HepG2 (cell line): ENCODE results near the gene BMERB1. TPM values are rescaled to one million over a fixed set of nuclear protein-coding genes. Genes with fewer than 3 reads are reported as not detected.

Experiments
- ATAC-seq: fragments of 200-7000 bp; cut with Tn5 transposase; 3 replicates; pipeline ENCODE4 v1.9.1; 2020; ENCODE audit warnings: mild to moderate bottlenecking, moderate library complexity
- BruUV-seq: library from RNA; stranded (reverse); fragments of 400-500 nt; replicated peaks from 2 replicates; lab custom pipeline; 2021; lab: Mats Ljungman, UMichigan
- CTCF ChIA-PET: fragments of 300-600 bp; formaldehyde crosslinking; extraction: SDS; loops from one replicate; lab custom pipeline; 2021; ENCODE audit warnings: low total read pairs, inconsistent platforms, low intra/inter-chr PET ratio; lab: Yijun Ruan, JAX
- POLR2A ChIA-PET: fragments of 350-600 bp; sonication (Branson Sonifier 250); formaldehyde crosslinking; loops from one replicate; lab custom pipeline; 2020; ENCODE audit warnings: antibody characterized with exemption, inconsistent platforms; lab: Yijun Ruan, JAX
- DNase-seq: peaks from one replicate; pipeline ENCODE4 v3.0.0-alpha.2; 2015; ENCODE audit warnings: low spot score
- FAIRE-seq: peaks from 3 replicates; lab custom pipeline; 2011; peaks lifted over from hg19 to GRCh38; lab: Jason Lieb, UNC
- H2AFZ ChIP-seq: one replicate; pipeline ENCODE4 v1.6.1; 2011; ENCODE audit warnings: low read length, inconsistent platforms
- H3K27ac ChIP-seq: fragments of 300-600 bp; 3 replicates; pipeline ENCODE4 v1.8.0; 2011; ENCODE audit warnings: mixed run types, mild to moderate bottlenecking, mixed read lengths, low read length, inconsistent platforms; ENCODE audit not compliant: insufficient read depth; ENCODE audit errors: extremely low read length
- H3K27me3 ChIP-seq, 2 experiments: fragments of 200-600 bp in 1 of 2; 2 replicates in 1 of 2; 3 replicates in 1 of 2; pipeline versions ENCODE4 v1.6.0 to v1.8.0; 2011; ENCODE audit warnings: low read length in 2 of 2, mild to moderate bottlenecking in 2 of 2, moderate library complexity in 2 of 2, inconsistent platforms in 1 of 2; ENCODE audit not compliant: insufficient read depth in 2 of 2, control insufficient read depth in 1 of 2
- H3K36me3 ChIP-seq, 2 experiments: fragments of 200-600 bp in 1 of 2; replicated peaks in 1 of 2; 2 replicates in 1 of 2; 3 replicates in 1 of 2; pipeline versions ENCODE4 v1.5.1 to v1.8.0; 2011; ENCODE audit warnings: low read length in 2 of 2, inconsistent platforms in 1 of 2; ENCODE audit not compliant: insufficient read depth in 2 of 2, control insufficient read depth in 1 of 2
- H3K4me1 ChIP-seq: 2 replicates; pipeline ENCODE4 v1.5.1; 2012; ENCODE audit warnings: low read length, inconsistent platforms; ENCODE audit not compliant: insufficient read depth
- H3K4me2 ChIP-seq: 2 replicates; pipeline ENCODE4 v1.6.0; 2011; ENCODE audit warnings: low read depth, low read length, inconsistent platforms
- H3K4me3 ChIP-seq, 3 experiments: fragments of 200-600 bp in 1 of 3; sonication (generic), shearing (Covaris generic) in 1 of 3; replicated peaks in 1 of 3; 2 replicates each; pipeline ENCODE4 v1.5.1; 2011 to 2016; ENCODE audit warnings: low read length in 3 of 3, inconsistent platforms in 2 of 3, low read depth in 2 of 3, mild to moderate bottlenecking in 2 of 3, control low read depth in 1 of 3, mixed read lengths in 1 of 3; ENCODE audit not compliant: insufficient read depth in 1 of 3
- H3K79me2 ChIP-seq: one replicate; pipeline ENCODE4 v1.6.1; 2011; ENCODE audit warnings: low read length, inconsistent platforms; ENCODE audit not compliant: insufficient read depth
- H3K9ac ChIP-seq: 2 replicates; pipeline ENCODE4 v1.6.0; 2011; ENCODE audit warnings: mild to moderate bottlenecking, low read depth, low read length, inconsistent platforms; ENCODE audit not compliant: insufficient read depth
- H3K9me3 ChIP-seq: 2 replicates; pipeline ENCODE4 v1.5.1; 2012; ENCODE audit warnings: mild to moderate bottlenecking, low read length
- H4K20me1 ChIP-seq: 2 replicates; pipeline ENCODE4 v1.6.0; 2011; ENCODE audit warnings: inconsistent platforms, mild to moderate bottlenecking, low read length, moderate library complexity; ENCODE audit not compliant: insufficient read depth
- EP300 ChIP-seq, 3 experiments: sonication (generic) in 1 of 3; formaldehyde crosslinking in 1 of 3; IDR thresholded peaks; 2 replicates each; pipeline versions ENCODE4 v1.5.1 to v1.6.1; 2011 to 2020; ENCODE audit warnings: low read depth in 2 of 3, low read length in 2 of 3, borderline replicate concordance in 1 of 3, improper control_type of control experiment in 1 of 3, mild to moderate bottlenecking in 1 of 3, missing genetic modification reagents in 1 of 3, moderate library complexity in 1 of 3
- GABPA ChIP-seq, 2 experiments: IDR thresholded peaks; 2 replicates each; pipeline ENCODE4 v1.6.1; 2011 to 2016; ENCODE audit warnings: low read depth in 2 of 2, low read length in 1 of 2, missing biosample characterization in 1 of 2, missing genetic modification characterization in 1 of 2
- NR2F6 ChIP-seq, 2 experiments: IDR thresholded peaks; 2 replicates each; pipeline ENCODE4 v1.6.1; 2016; ENCODE audit warnings: antibody characterized with exemption in 1 of 2, mild to moderate bottlenecking in 1 of 2
- SATB2 ChIP-seq: sonication (generic); formaldehyde crosslinking; IDR thresholded peaks from 2 replicates; pipeline ENCODE4 v1.5.0; 2020; ENCODE audit warnings: missing genetic modification reagents
- WGBS: methylation state at CpG from one replicate; pipeline ENCODE4 v1.1.6; 2017; ENCODE audit warnings: low lambda C conversion rate; 5-methylcytosine and 5-hydroxymethylcytosine counted together
- in situ Hi-C: cut with HindIII; loops from 2 replicates; pipeline ENCODE4 v1.10.0; 2017; ENCODE audit warnings: low pct_unique_long_range_greater_than_20kb; ENCODE audit not compliant: extremely low pct_ligation_motif_present
- intact Hi-C: fragments of 100-400 bp; cut with micrococcal nuclease; formaldehyde crosslinking; loops from one replicate; pipeline ENCODE4 v1.10.0; 2022; ENCODE audit not compliant: unreplicated experiment
- polyA plus RNA-seq, 8 experiments: library from polyadenylated mRNA; depleted of rRNA in 3 of 8; stranded (reverse) in 7 of 8; unstranded in 1 of 8; fragments of >200 nt; fragmentation: Illumina TruSeq in 4 of 8; extraction: Trizol in 4 of 8; gene quantifications; 2 replicates each; pipeline versions ENCODE4 v1.2.1 to v1.2.3, GENCODE V29; 2011 to 2016; ENCODE audit warnings: low read depth in 4 of 8, missing spikeins in 1 of 8, mixed read lengths in 1 of 8; ENCODE audit not compliant: insufficient read depth in 1 of 8
- total RNA-seq, 5 experiments: library from RNA; depleted of rRNA; stranded (reverse); fragments of >200 nt; fragmentation: Illumina TruSeq; extraction: Trizol; gene quantifications; 2 replicates each; pipeline ENCODE4 v1.2.3, GENCODE V29; 2016; ENCODE audit warnings: low read depth in 1 of 5
- TF ChIP-seq, protein P1 (sequence below): sonication (generic); formaldehyde crosslinking; IDR thresholded peaks from 2 replicates; pipeline ENCODE4 v1.5.1; 2020; ENCODE audit warnings: missing genetic modification reagents, mild to moderate bottlenecking, borderline replicate concordance
- TF ChIP-seq, protein P2 (sequence below), 2 experiments: fragments of 450-650 bp in 1 of 2; sonication (generic) in 1 of 2; formaldehyde crosslinking; IDR thresholded peaks; 2 replicates each; pipeline versions ENCODE4 v1.5.0 to v1.8.0; 2020 to 2022; ENCODE audit warnings: mild to moderate bottlenecking in 1 of 2, missing genetic modification reagents in 1 of 2

BMERB1 gene
- total and polyA plus RNA-seq, 2 of the 13 experiments (the other 11 are each of a cell fraction or from before 2014, with no cell fraction given): 1.4 TPM

DNA sequence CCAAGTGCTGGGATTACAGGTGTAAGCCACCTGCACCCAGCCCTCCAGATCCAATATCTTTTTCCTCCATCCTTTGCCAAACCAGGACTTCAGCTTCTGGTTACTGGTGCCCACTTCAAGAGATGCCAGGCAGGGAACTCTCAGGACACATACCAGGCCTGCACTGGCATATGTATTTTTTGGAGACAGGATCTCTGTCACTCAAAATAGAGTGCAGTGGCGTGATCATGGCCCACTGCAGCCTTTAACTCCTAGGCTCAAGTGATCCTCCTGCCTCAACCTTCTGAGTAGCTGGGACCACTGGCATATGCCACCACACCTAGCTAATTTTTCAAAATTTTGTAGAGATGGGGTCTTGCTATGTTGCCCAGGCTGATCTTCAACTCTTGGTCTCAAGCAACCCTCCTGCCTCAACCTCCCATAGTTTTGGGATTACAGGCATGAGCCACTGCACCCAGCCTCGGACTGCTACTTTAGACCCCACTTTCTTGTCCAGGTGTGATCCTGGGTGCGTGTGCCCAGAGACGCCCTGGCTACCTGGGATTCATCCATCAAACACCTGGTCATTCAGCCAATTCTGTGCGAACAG lies 55.8 kb downstream of the BMERB1 start (continued):
- TF ChIP-seq NR2F6 (IDR thresholded peaks at IDR 0.05): no peak
- TF ChIP-seq NR2F6 (CRISPR knock-in tag; IDR thresholded peaks at IDR 0.05): no peak
- TF ChIP-seq, protein P1, sequence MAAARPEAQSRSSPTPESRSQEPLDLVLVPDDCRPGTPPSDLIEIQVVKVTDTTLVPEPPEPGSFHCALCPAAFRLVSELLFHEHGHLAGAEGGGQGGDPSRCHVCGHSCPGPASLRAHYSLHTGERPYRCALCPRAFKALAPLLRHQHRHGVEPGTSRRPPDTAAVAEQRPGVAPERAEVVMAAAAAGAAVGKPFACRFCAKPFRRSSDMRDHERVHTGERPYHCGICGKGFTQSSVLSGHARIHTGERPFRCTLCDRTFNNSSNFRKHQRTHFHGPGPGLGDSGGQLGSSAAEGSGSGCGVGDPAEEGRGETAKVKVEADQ (CRISPR knock-in tag): no peak
- TF ChIP-seq EP300 (IDR thresholded peaks at IDR 0.05; ENCODE audit: low read depth in 2 of 2, low read length in 2 of 2): no peak
- no peak for TF ChIP-seq EP300 (CRISPR knock-in tag; IDR thresholded peaks at IDR 0.05; ENCODE audit: borderline replicate concordance)

DNA sequence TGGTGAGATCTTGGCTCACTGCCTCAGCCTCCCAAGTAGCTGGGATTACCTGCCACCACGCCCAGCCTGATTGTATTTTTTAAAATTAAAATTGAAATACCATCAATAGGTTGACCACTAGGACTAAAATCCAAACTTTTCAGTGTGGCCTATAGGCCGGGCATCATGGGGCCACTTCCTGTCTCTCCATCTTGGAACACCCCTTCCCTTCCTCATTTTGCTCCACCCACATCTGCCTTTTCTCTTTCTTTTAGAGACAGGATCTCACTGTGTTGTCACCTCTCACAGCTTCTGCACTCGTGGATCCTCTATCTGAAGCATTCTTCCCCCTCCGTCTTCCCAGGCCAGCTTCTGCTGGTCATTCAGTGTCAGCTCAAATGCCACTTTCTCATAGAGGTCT lies 57.0 kb downstream of the BMERB1 start:
- Histone ChIP-seq H3K27ac (no peak overlapping the region), H2AFZ (no peak overlapping the region), H3K9ac (no peak overlapping the region), H3K79me2 (no peaks in the 10 kb centered on the region), H3K4me2 (no peak overlapping the region), H3K9me3 (no peaks in the 10 kb centered on the region), H3K36me3 (no peaks in the 10 kb centered on the region), H3K27me3 (no peaks in the 10 kb centered on the region), H4K20me1 (no peaks in the 10 kb centered on the region), H3K4me1 (peaks cover 23% of the 10 kb centered on the region), H3K4me3 (no peak overlapping the region)
- DNase-seq (no peak), FAIRE-seq (no peak), ATAC-seq (no peak)
- ChIA-PET CTCF (no interaction called here), POLR2A (no interaction called here)
- TF ChIP-seq SATB2 (CRISPR knock-in tag) (no peak), GABPA (IDR thresholded peaks at IDR 0.05; ENCODE audit: low read depth, low read length) (no peak), GABPA (CRISPR knock-in tag; IDR thresholded peaks at IDR 0.05; ENCODE audit: low read depth) (0 out of 2 replicates have a peak, but pooled peaks have one; percentile 23)
- TF ChIP-seq, protein P2, sequence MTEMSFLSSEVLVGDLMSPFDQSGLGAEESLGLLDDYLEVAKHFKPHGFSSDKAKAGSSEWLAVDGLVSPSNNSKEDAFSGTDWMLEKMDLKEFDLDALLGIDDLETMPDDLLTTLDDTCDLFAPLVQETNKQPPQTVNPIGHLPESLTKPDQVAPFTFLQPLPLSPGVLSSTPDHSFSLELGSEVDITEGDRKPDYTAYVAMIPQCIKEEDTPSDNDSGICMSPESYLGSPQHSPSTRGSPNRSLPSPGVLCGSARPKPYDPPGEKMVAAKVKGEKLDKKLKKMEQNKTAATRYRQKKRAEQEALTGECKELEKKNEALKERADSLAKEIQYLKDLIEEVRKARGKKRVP (CRISPR knock-in tag; IDR thresholded peaks at IDR 0.05): 0 out of 4 replicates have a peak, but pooled peaks of 1 of the 2 experiments have one; percentile 15
- intact Hi-C loops (no loop called here), in situ Hi-C loops (no loop called here)
- WGBS: 74% methylated on average over 4 of the region's 4 CpGs
- no TSS peak for BruUV-seq
